Mesendoderm (in vitro differentiated cells): ENCODE measurements around the gene ITPR3.

Experiments
- DNase-seq: peaks from one replicate; pipeline ENCODE4 v3.0.0; 2013
- H2AK5ac ChIP-seq: 2 replicates; pipeline ENCODE4 v1.6.1; 2013; ENCODE audit warnings: low read length, inconsistent platforms
- H2BK120ac ChIP-seq: 2 replicates; pipeline ENCODE4 v1.6.1; 2013; ENCODE audit warnings: low read depth, mild to moderate bottlenecking, low read length, moderate library complexity, mixed read lengths
- H2BK15ac ChIP-seq: replicated peaks from 2 replicates; pipeline ENCODE4 v1.6.1; 2013; ENCODE audit warnings: low read depth, mild to moderate bottlenecking, moderate library complexity
- H2BK5ac ChIP-seq: 2 replicates; pipeline ENCODE4 v1.6.1; 2013; ENCODE audit warnings: low read length, inconsistent platforms
- H3K18ac ChIP-seq: 2 replicates; pipeline ENCODE4 v1.6.1; 2013; ENCODE audit warnings: mild to moderate bottlenecking, low read length, mixed read lengths
- H3K23ac ChIP-seq: one replicate; pipeline ENCODE4 v1.6.1; 2013; ENCODE audit warnings: low read length
- H3K27ac ChIP-seq: 2 replicates; pipeline ENCODE4 v1.5.1; 2013; ENCODE audit warnings: low read depth, mild to moderate bottlenecking, inconsistent platforms, low read length, moderate library complexity
- H3K27me3 ChIP-seq: 2 replicates; pipeline ENCODE4 v1.6.1; 2013; ENCODE audit warnings: low read length, control low read depth, mild to moderate bottlenecking, inconsistent platforms; ENCODE audit not compliant: insufficient read depth, poor library complexity
- H3K36me3 ChIP-seq: 2 replicates; pipeline ENCODE4 v1.6.1; 2013; ENCODE audit warnings: low read length, inconsistent platforms; ENCODE audit not compliant: control insufficient read depth, insufficient read depth
- H3K4ac ChIP-seq: one replicate; pipeline ENCODE4 v1.6.1; 2013; ENCODE audit warnings: low read depth, mild to moderate bottlenecking, low read length, moderate library complexity
- H3K4me1 ChIP-seq: 2 replicates; pipeline ENCODE4 v1.6.1; 2013; ENCODE audit warnings: low read depth, low read length, inconsistent platforms; ENCODE audit not compliant: control insufficient read depth
- H3K4me2 ChIP-seq: 2 replicates; pipeline ENCODE4 v1.6.1; 2013; ENCODE audit warnings: low read length
- H3K4me3 ChIP-seq: 2 replicates; pipeline ENCODE4 v1.5.1; 2013; ENCODE audit warnings: mild to moderate bottlenecking, low read length
- H3K56ac ChIP-seq: one replicate; pipeline ENCODE4 v1.6.1; 2013; ENCODE audit warnings: low read length
- H3K79me1 ChIP-seq: 2 replicates; pipeline ENCODE4 v1.6.1; 2013; ENCODE audit warnings: low read length, inconsistent platforms
- H3K79me2 ChIP-seq: 2 replicates; pipeline ENCODE4 v1.6.1; 2013; ENCODE audit warnings: mild to moderate bottlenecking, low read length; ENCODE audit not compliant: control insufficient read depth, insufficient read depth
- H3K9ac ChIP-seq: 2 replicates; pipeline ENCODE4 v1.6.1; 2013; ENCODE audit warnings: low read length, inconsistent platforms
- H4K5ac ChIP-seq: one replicate; pipeline ENCODE4 v1.6.1; 2013; ENCODE audit warnings: low read length
- H4K8ac ChIP-seq: one replicate; pipeline ENCODE4 v1.6.1; 2013; ENCODE audit warnings: low read depth, mild to moderate bottlenecking, control low read depth, low read length, moderate library complexity
- WGBS: extraction: QIAGEN DNeasy Blood & Tissue Kit; methylation state at CpG from one replicate; pipeline ENCODE4 v1.1.7; 2013; ENCODE audit warnings: low lambda C conversion rate, missing lambda C conversion rate; ENCODE audit not compliant: insufficient coverage; ENCODE audit errors: extremely low coverage; 5-methylcytosine and 5-hydroxymethylcytosine counted together

The ITPR3 gene

GRCh38 chr6:33705268-33705885, 84.3 kb downstream of the ITPR3 start:
- Histone ChIP-seq H2BK120ac (no peak overlapping the region), H3K27ac (no peak overlapping the region), H3K18ac (no peak overlapping the region), H2BK5ac (no peak overlapping the region), H3K56ac (no peak overlapping the region), H2AK5ac (no peak overlapping the region), H3K4me3 (no peak overlapping the region), H2BK15ac (no peak overlapping the region), H3K27me3 (no peaks in the 10 kb centered on the region), H3K9ac (no peak overlapping the region), H3K79me2 (peaks cover 2% of the 10 kb centered on the region), H3K4me2 (no peak overlapping the region), H3K79me1 (peaks cover 7% of the 10 kb centered on the region), H4K5ac (no peak overlapping the region), H3K4ac (no peak overlapping the region), H3K4me1 (peaks cover 2% of the 10 kb centered on the region), H3K36me3 (peaks cover 3% of the 10 kb centered on the region), H3K23ac (no peak overlapping the region), H4K8ac (no peak overlapping the region)
- no CpG with 5 or more reads among the region's 9 CpGs for WGBS
- no peak for DNase-seq

GRCh38 chr6:33705955-33706725, 85.0 kb downstream of the ITPR3 start:
- H3K79me1 ChIP-seq: peaks cover 13% of the 10 kb centered on the region
- H3K27me3 ChIP-seq: no peaks in the 10 kb centered on the region
- H2BK15ac ChIP-seq: no peak overlapping the region
- H3K56ac ChIP-seq: no peak overlapping the region
- no CpG with 5 or more reads among the region's 16 CpGs for WGBS
- H4K8ac ChIP-seq: no peak overlapping the region
- H2AK5ac ChIP-seq: no peak overlapping the region
- H3K9ac ChIP-seq: no peak overlapping the region
- H3K79me2 ChIP-seq: peaks cover 6% of the 10 kb centered on the region
- H3K4ac ChIP-seq: no peak overlapping the region
- peaks cover 6% of the 10 kb centered on the region for H3K4me1 ChIP-seq
- H3K27ac ChIP-seq: no peak overlapping the region
- no peak overlapping the region for H3K18ac ChIP-seq
- no peak overlapping the region for H2BK120ac ChIP-seq
- H3K36me3 ChIP-seq: peaks cover 3% of the 10 kb centered on the region
- H3K4me3 ChIP-seq: no peak overlapping the region
- no peak overlapping the region for H2BK5ac ChIP-seq
- no peak overlapping the region for H3K23ac ChIP-seq
- no peak overlapping the region for H4K5ac ChIP-seq
- H3K4me2 ChIP-seq: no peak overlapping the region
- DNase-seq: no peak

DNA sequence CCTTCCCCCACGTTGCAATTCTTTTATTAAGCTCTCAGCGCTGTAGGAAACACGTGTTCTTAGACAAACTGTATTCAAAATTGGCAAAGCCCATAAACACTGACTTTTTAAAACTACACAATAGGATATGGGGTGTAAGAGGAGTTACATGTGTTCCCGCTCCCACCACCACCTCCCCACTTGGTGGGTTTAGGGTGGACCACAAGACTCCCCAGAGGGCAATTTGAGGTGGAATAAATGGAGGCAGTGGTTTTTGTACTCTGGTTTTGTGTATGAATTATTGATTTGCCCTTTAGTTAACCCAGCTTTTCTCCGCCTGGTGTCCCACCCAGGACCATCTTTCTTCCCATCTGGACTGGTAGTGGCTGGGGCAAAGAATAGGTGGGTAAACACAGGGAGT, 86.6 kb downstream of the ITPR3 start:
- no peak overlapping the region for H2BK15ac ChIP-seq
- H3K27ac ChIP-seq: no peak overlapping the region
- no peak overlapping the region for H2AK5ac ChIP-seq
- no peak overlapping the region for H2BK120ac ChIP-seq
- no CpG with 5 or more reads among the region's 5 CpGs for WGBS
- no peak overlapping the region for H3K56ac ChIP-seq
- H3K4ac ChIP-seq: no peak overlapping the region
- no peak overlapping the region for H2BK5ac ChIP-seq
- no peak overlapping the region for H3K4me3 ChIP-seq
- H3K4me1 ChIP-seq: peaks cover 6% of the 10 kb centered on the region
- peaks cover 3% of the 10 kb centered on the region for H3K36me3 ChIP-seq
- H3K23ac ChIP-seq: no peak overlapping the region
- no peak overlapping the region for H3K4me2 ChIP-seq
- peaks cover 13% of the 10 kb centered on the region for H3K79me1 ChIP-seq
- H3K27me3 ChIP-seq: no peaks in the 10 kb centered on the region
- H3K18ac ChIP-seq: no peak overlapping the region
- H4K8ac ChIP-seq: no peak overlapping the region
- DNase-seq: no peak
- H3K79me2 ChIP-seq: peaks cover 6% of the 10 kb centered on the region
- H4K5ac ChIP-seq: no peak overlapping the region
- H3K9ac ChIP-seq: no peak overlapping the region

GRCh38 chr6:33708516-33709204, 87.5 kb downstream of the ITPR3 start:
- no peak overlapping the region for H3K18ac ChIP-seq
- peaks cover 3% of the 10 kb centered on the region for H3K36me3 ChIP-seq
- no CpG with 5 or more reads among the region's 10 CpGs for WGBS

DNA sequence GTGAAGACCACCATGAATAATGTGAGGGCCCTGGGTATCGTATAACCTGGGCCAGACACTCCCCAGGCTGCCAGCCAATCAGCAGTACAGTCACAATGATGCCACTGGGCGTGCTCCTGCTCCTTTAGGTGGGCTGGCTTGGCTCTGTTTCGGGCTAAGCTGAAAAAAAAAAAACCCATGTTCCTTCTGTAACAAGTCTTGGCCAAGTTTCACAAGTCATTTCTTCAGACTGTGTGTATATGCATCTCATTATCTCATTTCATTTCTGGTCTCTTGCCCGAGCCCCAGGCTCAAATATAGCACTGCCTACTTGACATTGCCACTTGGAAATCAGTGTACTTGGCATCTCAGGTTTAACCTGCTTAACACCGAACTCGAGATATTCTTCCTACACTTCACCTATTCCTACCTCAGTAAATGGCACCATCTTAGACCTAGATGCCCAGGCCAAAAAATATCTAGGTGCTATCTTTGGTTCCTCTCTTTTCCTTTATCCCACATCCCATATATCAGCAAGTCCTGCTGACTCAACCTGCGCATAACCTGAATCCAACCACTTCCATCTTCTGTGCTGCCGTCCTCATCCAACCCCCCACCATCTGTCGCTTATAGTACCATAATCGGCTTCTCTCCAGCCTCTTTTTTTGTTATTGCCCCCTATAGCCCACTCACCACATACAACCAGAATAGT, 88.6 kb downstream of the ITPR3 start:
- Histone ChIP-seq H3K56ac (no peak overlapping the region), H2AK5ac (no peak overlapping the region), H2BK120ac (no peak overlapping the region), H3K18ac (no peak overlapping the region), H4K8ac (no peak overlapping the region), H3K4me2 (no peak overlapping the region), H2BK5ac (no peak overlapping the region), H3K9ac (no peak overlapping the region), H3K79me1 (peaks cover 13% of the 10 kb centered on the region), H3K4ac (no peak overlapping the region), H3K23ac (no peak overlapping the region), H4K5ac (no peak overlapping the region), H2BK15ac (no peak overlapping the region), H3K36me3 (peaks cover 3% of the 10 kb centered on the region), H3K4me3 (no peak overlapping the region), H3K27me3 (no peaks in the 10 kb centered on the region), H3K27ac (no peak overlapping the region), H3K79me2 (peaks cover 6% of the 10 kb centered on the region), H3K4me1 (peaks cover 6% of the 10 kb centered on the region)
- no CpG with 5 or more reads among the region's 10 CpGs for WGBS
- DNase-seq: no peak

More at GRCh38 chr6:33708516-33709204, 87.5 kb downstream of the ITPR3 start:
- H4K8ac ChIP-seq: no peak overlapping the region
- no peak overlapping the region for H3K4ac ChIP-seq
- H2BK5ac ChIP-seq: no peak overlapping the region
- peaks cover 6% of the 10 kb centered on the region for H3K79me2 ChIP-seq
- no peak overlapping the region for H3K23ac ChIP-seq
- H2BK15ac ChIP-seq: no peak overlapping the region
- H3K27me3 ChIP-seq: no peaks in the 10 kb centered on the region
- H3K27ac ChIP-seq: no peak overlapping the region
- no peak for DNase-seq
- H3K56ac ChIP-seq: no peak overlapping the region
- H3K4me2 ChIP-seq: no peak overlapping the region
- H3K9ac ChIP-seq: no peak overlapping the region
- peaks cover 13% of the 10 kb centered on the region for H3K79me1 ChIP-seq
- H4K5ac ChIP-seq: no peak overlapping the region
- H2AK5ac ChIP-seq: no peak overlapping the region
- H3K4me3 ChIP-seq: no peak overlapping the region
- peaks cover 6% of the 10 kb centered on the region for H3K4me1 ChIP-seq
- H2BK120ac ChIP-seq: no peak overlapping the region
